ENCODE data around the gene MZT2A. TPM values are rescaled to one million over a fixed set of nuclear protein-coding genes. Genes with fewer than 3 reads are reported as not detected.
"Not testable (repeated sequence)": the region's sequence is repeated elsewhere in the genome, so short reads cannot be mapped to it uniquely, and the experiment has no call there.

Gene MZT2A
- total RNA-seq, 3 donors from 2014 or later, result 54.5 to 166 (median 115) TPM

DNA sequence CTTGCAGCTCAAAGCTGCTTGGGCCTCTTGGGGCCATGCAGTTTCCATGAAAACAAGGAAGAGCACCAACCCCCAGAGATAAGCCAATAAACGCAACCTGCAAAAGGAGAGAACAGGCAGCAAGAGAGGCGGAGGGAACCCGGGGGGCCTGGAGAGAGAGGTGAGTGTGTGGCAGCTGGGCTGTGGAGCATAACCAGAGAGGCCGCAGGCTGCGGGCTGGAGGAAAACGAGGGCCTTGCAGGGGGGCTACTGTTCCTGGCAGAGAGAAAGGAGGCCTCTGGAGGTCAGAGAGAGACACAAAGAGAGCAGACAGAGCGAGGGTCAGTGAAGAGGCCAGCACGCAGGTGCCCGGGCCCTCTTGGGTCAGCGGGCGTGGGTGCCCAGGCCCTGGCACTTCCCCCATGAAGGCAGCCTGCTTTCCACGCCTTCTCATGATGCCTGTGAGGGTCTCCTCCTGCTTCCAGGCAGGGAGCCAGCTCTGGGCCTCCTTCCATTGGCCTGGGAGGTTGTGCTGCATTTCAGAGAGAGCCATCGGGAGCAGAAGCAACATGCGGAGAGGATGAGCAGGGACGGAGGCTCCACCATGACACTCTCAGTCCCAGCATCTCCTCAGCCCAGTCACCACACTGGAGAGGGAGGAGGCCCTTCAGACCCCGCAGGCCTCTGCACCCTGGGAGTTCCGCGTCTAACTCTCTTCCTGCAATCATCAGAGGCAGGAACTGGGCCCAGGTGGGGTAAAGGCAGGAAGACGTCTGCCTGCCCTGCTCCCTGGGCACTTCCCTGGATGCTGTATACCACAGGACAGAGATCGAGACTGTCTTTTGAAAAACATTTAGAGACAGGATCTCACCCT lies 1.4 kb downstream of the MZT2A start:
- DNase-seq, result peak; percentile 18
- H3K36me3 Mint-ChIP-seq (ENCODE audit: insufficient read depth); ATAC-seq; H3K9me3 Mint-ChIP-seq; H3K27me3 Mint-ChIP-seq (ENCODE audit: low read depth): not testable (repeated sequence)
- Mint-ChIP-seq H3K4me3 (peak overlapping the region; percentile 86), H3K4me1 (ENCODE audit: low read depth) (peaks cover 33% of the 10 kb centered on the region)

DNA sequence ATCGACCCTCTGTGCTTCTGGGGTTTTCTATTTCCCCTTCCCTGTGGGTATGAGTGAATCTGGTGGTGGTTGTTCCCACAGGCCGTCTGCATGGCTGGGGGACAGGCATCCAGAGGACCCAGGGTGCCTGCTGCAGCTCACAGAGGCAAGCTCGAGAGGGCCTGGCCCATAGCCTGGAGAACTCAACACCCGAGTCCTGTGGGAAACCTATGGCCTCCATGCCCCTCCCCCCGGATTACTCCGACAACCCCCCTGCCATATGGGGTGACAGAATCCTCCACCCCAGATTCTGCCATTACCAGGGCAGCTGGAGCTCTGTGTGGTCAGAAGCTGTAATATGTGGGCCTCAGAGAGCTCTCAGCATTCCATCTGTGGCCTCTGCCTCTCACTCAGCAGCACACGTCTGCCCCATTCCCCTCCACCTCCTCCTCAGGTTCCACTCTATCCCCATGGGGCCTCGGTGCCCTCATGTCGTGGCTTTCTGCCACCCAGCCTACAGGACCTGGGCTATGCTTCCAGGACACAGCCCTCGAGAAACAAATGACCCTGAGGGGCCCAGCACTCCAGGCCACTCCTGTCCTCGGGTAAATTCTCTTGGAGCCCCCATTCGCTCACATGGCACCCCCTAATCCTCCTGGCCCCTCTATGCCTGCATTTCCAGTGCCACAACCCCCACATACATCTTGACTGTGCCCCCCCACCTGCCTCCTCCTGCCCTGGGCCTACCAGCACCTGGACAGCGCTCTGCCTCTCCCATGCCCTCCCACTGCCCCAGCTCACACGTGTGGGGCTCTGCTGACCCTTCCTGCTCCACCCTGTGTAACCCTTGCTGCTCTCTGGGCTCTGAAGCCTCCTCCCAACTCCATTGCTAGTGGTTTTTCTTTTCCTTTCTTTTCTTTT lies 3.6 kb downstream of the MZT2A start:
- H3K4me3 Mint-ChIP-seq, result no peak overlapping the region
- ATAC-seq, result no peak
- H3K9me3 Mint-ChIP-seq, result no peaks in the 10 kb centered on the region
- H3K27me3 Mint-ChIP-seq (ENCODE audit: low read depth), result no peaks in the 10 kb centered on the region
- H3K4me1 Mint-ChIP-seq (ENCODE audit: low read depth), result peaks cover 26% of the 10 kb centered on the region
- H3K36me3 Mint-ChIP-seq (ENCODE audit: insufficient read depth), result peaks cover 5% of the 10 kb centered on the region
- no peak for DNase-seq

DNA sequence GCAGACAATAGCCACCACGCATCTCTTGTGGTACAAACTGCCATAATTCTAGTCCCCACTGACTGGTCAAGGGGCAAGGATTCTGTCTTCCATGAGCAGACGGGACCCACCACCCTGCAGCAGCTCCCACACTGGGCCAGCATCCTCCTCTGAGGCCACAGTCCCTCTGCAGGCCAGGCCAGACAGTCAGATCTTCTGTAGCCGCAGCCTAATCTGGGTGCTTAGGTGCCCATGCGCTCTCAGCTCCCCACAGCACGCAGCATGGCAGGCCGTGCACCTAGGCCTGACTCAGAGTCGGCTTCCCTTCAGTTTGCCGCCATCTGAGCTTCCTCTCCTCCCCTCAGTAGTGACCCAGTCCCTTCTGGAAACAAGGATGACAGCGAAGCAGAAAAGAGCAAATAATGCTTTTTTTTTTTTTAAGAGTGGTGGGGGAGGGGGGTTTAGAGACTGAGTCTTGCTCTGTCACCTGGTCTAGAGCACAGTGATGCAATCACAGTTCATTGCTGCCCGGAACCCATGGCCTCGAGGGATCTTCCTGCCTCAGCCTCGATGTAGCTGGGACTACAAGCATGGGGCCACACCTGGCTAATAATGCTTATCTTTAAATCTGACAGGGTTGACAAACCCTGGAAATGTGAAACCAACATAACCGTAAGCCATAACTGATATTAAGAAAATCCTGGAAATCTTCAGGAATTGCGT lies 5.8 kb downstream of the MZT2A start:
- H3K9me3 Mint-ChIP-seq; H3K4me3 Mint-ChIP-seq; H3K27me3 Mint-ChIP-seq (ENCODE audit: low read depth); DNase-seq; ATAC-seq: not testable (repeated sequence)
- Mint-ChIP-seq H3K4me1 (ENCODE audit: low read depth) (peaks cover 21% of the 10 kb centered on the region), H3K36me3 (ENCODE audit: insufficient read depth) (peaks cover 13% of the 10 kb centered on the region)

DNA sequence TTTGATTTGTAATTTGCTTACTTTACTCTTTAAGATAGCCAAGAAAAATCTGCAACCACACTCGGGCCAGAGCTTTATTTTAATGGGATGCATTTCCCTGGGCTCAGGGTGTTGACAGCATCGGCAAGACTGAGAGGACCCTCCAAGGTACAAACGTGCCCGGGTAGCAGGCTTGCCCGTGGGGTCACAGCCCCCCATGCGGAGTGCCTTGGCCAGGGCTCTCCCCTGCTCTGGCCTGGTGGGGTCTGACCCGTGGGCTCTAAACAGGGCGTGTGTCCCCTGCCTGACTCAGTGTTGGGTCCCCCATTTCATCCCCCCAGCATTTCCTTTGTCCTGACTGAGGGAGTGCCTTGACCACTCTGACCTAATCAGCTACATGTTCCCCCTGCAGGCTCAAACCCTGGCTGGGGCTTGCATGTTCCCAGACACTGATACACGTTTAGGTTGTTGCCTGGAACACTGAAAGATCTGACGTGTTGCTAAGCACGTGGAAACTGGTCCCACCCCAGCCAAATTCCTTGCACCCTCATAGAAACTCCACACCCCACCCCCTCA lies 7.2 kb downstream of the MZT2A start:
- not testable (repeated sequence) for DNase-seq; H3K4me3 Mint-ChIP-seq; H3K9me3 Mint-ChIP-seq; H3K27me3 Mint-ChIP-seq (ENCODE audit: low read depth); ATAC-seq
- Mint-ChIP-seq H3K36me3 (ENCODE audit: insufficient read depth) (peaks cover 13% of the 10 kb centered on the region), H3K4me1 (ENCODE audit: low read depth) (peaks cover 10% of the 10 kb centered on the region)

DNA sequence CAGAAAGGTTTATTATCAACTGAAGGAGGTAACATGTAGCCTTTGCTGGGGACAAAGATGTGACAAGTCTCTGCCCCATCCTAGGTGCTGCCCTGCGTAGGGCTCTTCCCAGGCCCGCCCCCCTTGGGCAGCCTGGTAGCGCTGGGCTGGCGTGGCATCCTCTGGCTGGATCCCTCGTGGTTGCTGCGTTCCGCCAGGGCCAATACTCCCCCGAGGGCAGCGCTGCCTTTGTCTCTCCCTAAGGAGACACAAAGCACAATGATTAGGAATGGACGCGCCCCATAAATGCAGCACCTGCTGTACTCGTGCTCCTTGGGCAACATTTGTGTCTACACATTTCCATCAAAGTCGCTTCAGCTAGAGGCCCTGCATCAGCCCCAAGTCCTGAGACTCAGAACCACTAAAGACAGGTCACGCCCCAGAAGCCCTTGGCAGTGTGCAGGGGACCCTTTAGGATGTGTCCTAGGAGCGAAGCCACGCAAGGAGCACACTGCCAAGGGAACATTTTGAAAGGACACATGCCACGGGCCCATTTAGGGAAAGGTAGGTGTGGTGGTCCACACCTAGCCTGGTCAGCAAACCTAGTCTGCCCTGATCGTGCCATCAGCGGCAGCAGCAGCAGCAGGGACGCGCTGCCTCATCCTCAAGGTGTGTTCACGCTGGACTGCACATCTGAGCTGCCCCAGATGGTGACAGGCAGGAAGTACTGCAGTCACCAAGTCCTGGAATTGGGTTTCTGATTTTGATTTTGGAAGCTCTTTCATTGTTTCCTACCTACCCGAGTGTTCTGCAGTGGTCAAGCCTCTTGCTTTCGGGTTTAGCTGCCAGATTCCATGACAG lies 8.0 kb downstream of the MZT2A start:
- H3K27me3 Mint-ChIP-seq (ENCODE audit: low read depth); ATAC-seq; H3K4me3 Mint-ChIP-seq; H3K4me1 Mint-ChIP-seq (ENCODE audit: low read depth); DNase-seq; H3K9me3 Mint-ChIP-seq: not testable (repeated sequence)
- peaks cover 17% of the 10 kb centered on the region for H3K36me3 Mint-ChIP-seq (ENCODE audit: insufficient read depth)

DNA sequence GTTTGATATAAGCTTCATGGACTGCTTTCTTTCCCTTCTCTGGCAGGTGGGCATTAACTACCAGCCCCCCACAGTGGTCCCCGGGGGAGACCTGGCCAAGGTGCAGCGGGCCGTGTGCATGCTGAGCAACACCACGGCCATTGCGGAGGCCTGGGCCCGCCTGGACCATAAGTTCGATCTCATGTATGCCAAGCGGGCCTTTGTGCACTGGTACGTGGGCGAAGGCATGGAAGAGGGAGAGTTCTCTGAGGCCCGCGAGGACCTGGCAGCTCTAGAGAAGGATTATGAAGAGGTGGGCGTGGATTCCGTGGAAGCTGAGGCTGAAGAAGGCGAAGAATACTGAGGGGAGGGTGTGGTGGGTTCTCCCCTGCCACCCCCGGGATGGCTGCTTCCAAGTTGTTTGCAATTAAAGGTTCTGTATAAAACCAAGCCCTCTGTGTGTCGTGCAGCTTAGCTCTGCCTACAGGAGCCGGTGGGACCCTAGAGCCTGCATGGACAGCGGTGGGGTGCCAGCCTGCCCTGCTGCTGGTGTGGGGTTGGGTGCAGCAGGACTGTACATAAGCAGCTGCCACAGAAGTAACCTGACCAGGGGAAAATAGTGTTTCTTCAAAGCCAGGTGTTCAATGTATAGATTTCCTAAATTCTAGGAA lies 9.6 kb downstream of the MZT2A start:
- H3K36me3 Mint-ChIP-seq (ENCODE audit: insufficient read depth), result peaks cover 14% of the 10 kb centered on the region
- ATAC-seq; H3K4me1 Mint-ChIP-seq (ENCODE audit: low read depth); DNase-seq; H3K4me3 Mint-ChIP-seq; H3K27me3 Mint-ChIP-seq (ENCODE audit: low read depth); H3K9me3 Mint-ChIP-seq: not testable (repeated sequence)

- DNase-seq; H3K4me3 Mint-ChIP-seq; H3K27me3 Mint-ChIP-seq (ENCODE audit: low read depth); ATAC-seq; H3K4me1 Mint-ChIP-seq (ENCODE audit: low read depth); H3K9me3 Mint-ChIP-seq: not testable (repeated sequence)
- H3K36me3 Mint-ChIP-seq (ENCODE audit: insufficient read depth), result peaks cover 12% of the 10 kb centered on the region
Observed at GRCh38 chr2:131480351-131480750, 11.8 kb downstream of the MZT2A start.

DNA sequence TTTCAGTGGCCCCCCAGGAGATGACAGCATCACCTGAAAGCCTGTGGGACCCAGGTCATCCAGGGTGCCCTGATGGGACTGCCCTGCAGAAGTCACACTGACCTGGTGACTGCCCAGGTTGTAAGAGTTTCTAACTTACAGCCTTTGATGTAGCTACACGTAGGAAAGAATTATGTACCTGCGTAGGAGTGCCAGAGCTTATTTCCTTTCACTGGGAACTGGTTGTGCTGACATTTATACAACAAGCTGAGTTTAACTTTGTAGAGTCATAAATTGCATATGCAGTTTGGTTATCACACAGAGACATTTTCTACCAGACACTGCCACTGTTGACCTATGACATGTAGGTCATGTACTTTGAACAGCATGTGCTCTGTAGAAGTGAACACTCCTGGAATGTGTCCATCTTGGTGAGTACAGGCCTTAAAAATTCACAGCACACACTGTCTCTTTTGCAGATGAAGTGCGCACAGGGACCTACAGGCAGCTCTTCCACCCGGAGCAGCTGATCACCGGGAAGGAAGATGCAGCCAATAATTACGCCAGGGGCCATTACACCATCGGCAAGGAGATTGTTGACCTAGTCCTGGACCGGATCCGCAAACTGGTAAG lies 13.2 kb downstream of the MZT2A start:
- not testable (repeated sequence) for H3K4me1 Mint-ChIP-seq (ENCODE audit: low read depth); H3K9me3 Mint-ChIP-seq; H3K4me3 Mint-ChIP-seq; ATAC-seq; H3K27me3 Mint-ChIP-seq (ENCODE audit: low read depth); DNase-seq
- peaks cover 12% of the 10 kb centered on the region for H3K36me3 Mint-ChIP-seq (ENCODE audit: insufficient read depth)

DNA sequence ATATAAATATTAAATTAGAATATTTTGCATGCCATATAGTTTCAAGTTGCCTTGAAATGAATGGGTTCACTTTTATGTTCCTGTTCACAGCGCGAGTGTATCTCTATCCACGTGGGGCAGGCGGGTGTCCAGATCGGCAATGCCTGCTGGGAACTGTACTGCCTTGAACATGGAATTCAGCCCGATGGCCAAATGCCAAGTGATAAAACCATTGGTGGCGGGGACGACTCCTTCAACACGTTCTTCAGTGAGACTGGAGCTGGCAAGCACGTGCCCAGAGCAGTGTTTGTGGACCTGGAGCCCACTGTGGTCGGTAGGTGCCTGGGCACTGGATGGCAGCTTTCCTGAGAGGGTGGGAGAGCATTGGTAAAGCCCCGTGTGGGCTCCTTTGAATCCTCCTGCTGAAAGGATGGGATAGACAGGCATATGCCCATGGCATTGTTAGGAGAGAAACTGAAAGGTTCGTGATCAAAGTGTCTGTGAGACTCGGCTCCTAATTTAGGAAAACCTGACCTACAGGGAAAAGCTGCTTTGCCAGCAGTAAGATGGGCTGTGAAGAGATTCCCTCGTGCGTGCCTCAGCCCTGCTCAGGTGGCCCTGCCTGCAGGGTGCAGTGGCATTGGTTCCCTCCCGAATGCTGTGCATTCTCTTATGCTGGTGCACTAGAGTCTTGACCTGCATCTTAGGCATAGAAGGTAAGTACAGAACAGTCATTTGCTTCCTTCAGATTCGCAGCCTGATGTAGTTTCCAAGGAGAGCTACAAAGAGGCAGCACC lies 13.9 kb downstream of the MZT2A start:
- H3K36me3 Mint-ChIP-seq (ENCODE audit: insufficient read depth), result peaks cover 12% of the 10 kb centered on the region
- not testable (repeated sequence) for H3K27me3 Mint-ChIP-seq (ENCODE audit: low read depth); H3K4me3 Mint-ChIP-seq; DNase-seq; H3K4me1 Mint-ChIP-seq (ENCODE audit: low read depth); ATAC-seq; H3K9me3 Mint-ChIP-seq

GRCh38 chr2:131477227-131477626 lies 15.0 kb downstream of the MZT2A start:
- H3K4me3 Mint-ChIP-seq; H3K4me1 Mint-ChIP-seq (ENCODE audit: low read depth); H3K27me3 Mint-ChIP-seq (ENCODE audit: low read depth); ATAC-seq; H3K9me3 Mint-ChIP-seq; H3K36me3 Mint-ChIP-seq (ENCODE audit: insufficient read depth); DNase-seq: not testable (repeated sequence)

GRCh38 chr2:131476363-131476762 lies 15.8 kb downstream of the MZT2A start:
- H3K4me1 Mint-ChIP-seq (ENCODE audit: low read depth); H3K36me3 Mint-ChIP-seq (ENCODE audit: insufficient read depth); DNase-seq; H3K4me3 Mint-ChIP-seq; H3K27me3 Mint-ChIP-seq (ENCODE audit: low read depth); ATAC-seq; H3K9me3 Mint-ChIP-seq: not testable (repeated sequence)

GRCh38 chr2:131475831-131476230 lies 16.4 kb downstream of the MZT2A start, which contains the start of gene TUBA3D:
TUBA3D (plus strand) TSS chr2:131476119; CDS start chr2:131476200, 81 bp downstream.
- ATAC-seq (no peak), DNase-seq (no peak)
- Mint-ChIP-seq H3K36me3 (ENCODE audit: insufficient read depth) (peaks cover 3% of the 10 kb centered on the region), H3K9me3 (no peaks in the 10 kb centered on the region), H3K4me1 (ENCODE audit: low read depth) (no peaks in the 10 kb centered on the region), H3K27me3 (ENCODE audit: low read depth) (no peaks in the 10 kb centered on the region), H3K4me3 (no peak within 1 kb of the TSS)
